Mammary epithelial cell (primary cell): Measurements from ENCODE around the gene AOAH.

Experiments
- CTCF ChIP-seq, 2 donors: IDR thresholded peaks in 1 of 2; conservative IDR thresholded peaks in 1 of 2; 2 replicates each; pipeline ENCODE4 v1.5.1; 2011 to 2012; ENCODE audit warnings: inconsistent platforms in 2 of 2, low read length in 2 of 2, mild to moderate bottlenecking in 2 of 2, control low read depth in 1 of 2, low read depth in 1 of 2; ENCODE audit not compliant: insufficient read depth in 1 of 2; ENCODE audit errors: extremely low read depth in 1 of 2
- EZH2 ChIP-seq: IDR thresholded peaks from 2 replicates; pipeline ENCODE4 v1.6.1; 2012; ENCODE audit warnings: low read length, inconsistent platforms, borderline replicate concordance

GRCh38 chr7:36472141-36472729, 252.1 kb downstream of the AOAH start:
- TF ChIP-seq CTCF (conservative IDR thresholded peaks at IDR 0.05 in 1 of 2, IDR thresholded peaks at IDR 0.05 in 1 of 2; ENCODE audit: extremely low read depth in 1 of 2, insufficient read depth in 1 of 2, low read depth in 1 of 2, low read length in 2 of 2) (no peak), EZH2 (no peak)
